Measurements from ENCODE around the gene BTN2A1.
"Not testable (repeated sequence)": the region's sequence is repeated elsewhere in the genome, so short reads cannot be mapped to it uniquely, and the experiment has no call there.

BTN2A1 gene

GRCh38 chr6:26457264-26457805 lies 420 bp upstream of the BTN2A1 start:
- Mint-ChIP-seq H3K9me3 (no peaks in the 10 kb centered on the region), H3K4me3 (peak overlapping the region; percentile 99), H3K27ac (peak overlapping the region; percentile 49), H3K36me3 (ENCODE audit: low read depth) (peaks cover 31% of the 10 kb centered on the region), H3K4me1 (peaks cover 53% of the 10 kb centered on the region), H3K27me3 (ENCODE audit: low read depth, poor library complexity) (peaks cover 3% of the 10 kb centered on the region)
- TF ChIP-seq CTCF (IDR thresholded peaks at IDR 0.05), result no peak
- DNase-seq, result peak; percentile 16

DNA sequence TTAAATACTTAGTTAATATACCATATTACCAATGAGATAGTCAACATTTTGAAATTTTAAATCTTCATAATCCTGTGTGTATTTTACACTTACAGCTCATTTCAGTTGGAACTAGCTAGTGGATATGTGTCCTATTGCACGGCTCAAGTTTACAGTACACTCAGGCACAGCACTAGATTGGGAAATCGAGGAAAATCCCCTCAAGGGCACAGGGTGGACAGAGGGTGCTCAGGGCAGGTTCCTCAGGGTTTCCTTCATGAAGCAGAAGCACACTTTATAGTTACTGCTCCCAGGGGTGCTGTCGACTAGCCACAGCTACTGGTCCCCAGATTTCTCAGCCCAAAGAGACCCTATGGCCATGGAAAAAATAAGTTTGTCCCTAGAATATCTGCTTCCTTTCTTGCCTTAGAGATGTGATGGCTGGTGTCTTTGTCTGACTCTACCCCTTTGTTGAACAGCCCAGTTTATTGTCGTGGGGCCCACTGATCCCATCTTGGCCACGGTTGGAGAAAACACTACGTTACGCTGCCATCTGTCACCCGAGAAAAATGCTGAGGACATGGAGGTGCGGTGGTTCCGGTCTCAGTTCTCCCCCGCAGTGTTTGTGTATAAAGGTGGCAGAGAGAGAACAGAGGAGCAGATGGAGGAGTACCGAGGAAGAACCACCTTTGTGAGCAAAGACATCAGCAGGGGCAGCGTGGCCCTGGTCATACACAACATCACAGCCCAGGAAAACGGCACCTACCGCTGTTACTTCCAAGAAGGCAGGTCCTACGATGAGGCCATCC lies 1.5 kb downstream of the BTN2A1 start:
- Mint-ChIP-seq H3K9me3 (no peaks in the 10 kb centered on the region), H3K36me3 (ENCODE audit: low read depth) (peaks cover 50% of the 10 kb centered on the region), H3K27ac (peak overlapping the region; percentile 57), H3K4me1 (peaks cover 53% of the 10 kb centered on the region), H3K4me3 (peak overlapping the region; percentile 99), H3K27me3 (ENCODE audit: low read depth, poor library complexity) (peaks cover under 1% of the 10 kb centered on the region)
- no peak for DNase-seq
- TF ChIP-seq CTCF (IDR thresholded peaks at IDR 0.05), result no peak

GRCh38 chr6:26461353-26461752 lies 3.6 kb downstream of the BTN2A1 start:
- Mint-ChIP-seq H3K4me3 (peak overlapping the region; percentile 26), H3K4me1 (peaks cover 53% of the 10 kb centered on the region), H3K36me3 (ENCODE audit: low read depth) (peaks cover 72% of the 10 kb centered on the region)
- H3K9me3 Mint-ChIP-seq; H3K27me3 Mint-ChIP-seq (ENCODE audit: low read depth, poor library complexity); DNase-seq; H3K27ac Mint-ChIP-seq: not testable (repeated sequence)

- Mint-ChIP-seq H3K27me3 (ENCODE audit: low read depth, poor library complexity) (no peaks in the 10 kb centered on the region), H3K4me1 (peaks cover 28% of the 10 kb centered on the region), H3K27ac (no peak overlapping the region), H3K9me3 (no peaks in the 10 kb centered on the region), H3K36me3 (ENCODE audit: low read depth) (peaks cover 98% of the 10 kb centered on the region), H3K4me3 (no peak overlapping the region)
- no peak for DNase-seq
- TF ChIP-seq CTCF (IDR thresholded peaks at IDR 0.05), result no peak
Observed at GRCh38 chr6:26464014-26464413, 6.3 kb downstream of the BTN2A1 start.

GRCh38 chr6:26464416-26465131 lies 6.8 kb downstream of the BTN2A1 start:
- Mint-ChIP-seq H3K4me3 (no peak overlapping the region), H3K27me3 (ENCODE audit: low read depth, poor library complexity) (no peaks in the 10 kb centered on the region), H3K36me3 (ENCODE audit: low read depth) (peaks cover 99% of the 10 kb centered on the region), H3K9me3 (no peaks in the 10 kb centered on the region), H3K27ac (no peak overlapping the region), H3K4me1 (peaks cover 23% of the 10 kb centered on the region)
- no peak for DNase-seq
- no peak for TF ChIP-seq CTCF (IDR thresholded peaks at IDR 0.05)

GRCh38 chr6:26465776-26466175 lies 8.0 kb downstream of the BTN2A1 start:
- Mint-ChIP-seq H3K27ac (no peak overlapping the region), H3K4me3 (no peak overlapping the region), H3K4me1 (peaks cover 11% of the 10 kb centered on the region), H3K36me3 (ENCODE audit: low read depth) (peaks cover 97% of the 10 kb centered on the region), H3K27me3 (ENCODE audit: low read depth, poor library complexity) (no peaks in the 10 kb centered on the region), H3K9me3 (no peaks in the 10 kb centered on the region)
- no peak for TF ChIP-seq CTCF (IDR thresholded peaks at IDR 0.05)
- no peak for DNase-seq
